Body of pancreas (tissue), 4 donors: Measurements from ENCODE around the gene ARPC5. TPM values are rescaled to one million over a fixed set of nuclear protein-coding genes. Genes with fewer than 3 reads are reported as not detected.

Experiments
- ATAC-seq: fragments of 150-250 bp; one replicate; pipeline ENCODE4 v1.9.1; 2016
- DNase-seq, 4 donors: peaks; one replicate each; pipeline ENCODE4 v3.0.0-alpha.2; 2019
- H3K27ac ChIP-seq, 4 donors: fragments of 200-600 bp; sonication (generic); 1 replicate in 3 of 4; 2 replicates in 1 of 4; pipeline versions ENCODE4 v1.5.1 to v1.6.1; 2016 to 2019; ENCODE audit warnings: mild to moderate bottlenecking in 1 of 4, mixed read lengths in 1 of 4, moderate library complexity in 1 of 4
- H3K27me3 ChIP-seq, 2 donors: fragments of 200-600 bp; sonication (generic); one replicate each; pipeline ENCODE4 v1.6.0; 2016; ENCODE audit warnings: mild to moderate bottlenecking in 1 of 2
- H3K36me3 ChIP-seq, 2 donors: fragments of 200-600 bp; sonication (generic); replicated peaks in 1 of 2; 2 replicates each; pipeline ENCODE4 v1.5.1; 2016; ENCODE audit warnings: low read depth in 2 of 2; ENCODE audit not compliant: insufficient read depth in 1 of 2
- H3K4me1 ChIP-seq: fragments of 200-600 bp; sonication (generic); one replicate; pipeline ENCODE4 v1.6.0; 2016
- H3K4me3 ChIP-seq, 2 donors: fragments of 200-600 bp; sonication (generic); 1 replicate in 1 of 2; 2 replicates in 1 of 2; pipeline ENCODE4 v1.5.1; 2016 to 2019
- H3K9me3 ChIP-seq, 3 donors: fragments of 200-600 bp; sonication (generic); 1 replicate in 2 of 3; 2 replicates in 1 of 3; pipeline ENCODE4 v1.5.1; 2016
- POLR2A ChIP-seq, 3 donors: fragments of 450-650 bp; IDR thresholded peaks; one replicate each; pipeline ENCODE4 v1.6.1; 2016; ENCODE audit warnings: antibody characterized with exemption in 3 of 3, mild to moderate bottlenecking in 2 of 3
- WGBS, 2 donors: methylation state at CpG; one replicate each; pipeline ENCODE4 v1.1.5; 2017; 5-methylcytosine and 5-hydroxymethylcytosine counted together
- intact Hi-C: fragments of 100-400 bp; cut with DNase I; formaldehyde crosslinking; loops from one replicate; pipeline ENCODE4 v1.15.1; 2023
- total RNA-seq, 2 donors: library from RNA; depleted of rRNA; stranded (reverse); fragments of >200 nt; gene quantifications; one replicate each; pipeline ENCODE4 v1.1.0, GENCODE V29; 2016
- TF ChIP-seq, protein P1 (sequence below), 7 experiments: fragments of 450-650 bp in 4 of 7; fragments of 200-600 bp in 3 of 7; sonication (generic) in 3 of 7; IDR thresholded peaks; one replicate each; pipeline ENCODE4 v1.5.1; 2016 to 2019; ENCODE audit warnings: antibody characterized with exemption in 7 of 7

ARPC5 gene
- total RNA-seq, 2 donors from 2014 or later: 29.3 to 52.4 TPM

DNA sequence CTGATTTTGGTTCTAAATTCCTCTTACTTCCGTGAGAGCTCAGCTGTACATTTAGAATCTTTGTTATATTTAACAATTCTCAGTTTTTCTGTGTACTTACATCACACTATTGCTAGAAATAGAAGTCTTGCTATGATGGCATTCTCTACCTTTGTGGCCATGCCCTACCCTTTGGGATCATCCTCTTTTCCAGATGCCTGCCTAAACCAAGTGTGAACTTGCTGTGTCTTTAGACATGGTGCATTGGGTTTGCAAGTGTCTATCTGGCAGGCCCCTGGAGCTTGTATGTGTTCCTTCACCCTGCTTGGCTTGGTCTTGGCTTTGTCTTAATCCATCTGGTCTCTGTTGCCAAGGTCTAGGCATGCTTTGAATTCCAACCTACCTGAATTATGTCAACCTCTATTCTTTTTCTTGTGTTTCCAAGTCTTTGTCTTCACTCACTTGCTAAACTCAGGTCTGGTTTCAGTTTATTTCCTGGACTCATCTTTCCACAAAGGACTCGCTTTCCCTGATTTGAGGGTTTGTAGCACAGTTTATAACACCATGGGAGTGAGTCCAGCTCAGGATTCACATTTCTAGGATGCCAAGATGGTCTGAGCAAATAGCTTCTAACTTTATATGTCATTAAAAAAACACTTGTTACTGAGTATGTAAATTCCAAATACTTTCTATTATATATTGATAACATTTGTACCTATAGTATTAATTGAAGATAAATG, 38.2 kb upstream of the ARPC5 start:
- Histone ChIP-seq H3K27ac (no peak overlapping the region), H3K36me3 (no peaks in the 10 kb centered on the region), H3K27me3 (no peaks in the 10 kb centered on the region), H3K4me1 (no peaks in the 10 kb centered on the region), H3K9me3 (no peaks in the 10 kb centered on the region), H3K4me3 (no peak overlapping the region)
- ATAC-seq: no peak
- no peak for TF ChIP-seq POLR2A (IDR thresholded peaks at IDR 0.05)
- TF ChIP-seq, protein P1, sequence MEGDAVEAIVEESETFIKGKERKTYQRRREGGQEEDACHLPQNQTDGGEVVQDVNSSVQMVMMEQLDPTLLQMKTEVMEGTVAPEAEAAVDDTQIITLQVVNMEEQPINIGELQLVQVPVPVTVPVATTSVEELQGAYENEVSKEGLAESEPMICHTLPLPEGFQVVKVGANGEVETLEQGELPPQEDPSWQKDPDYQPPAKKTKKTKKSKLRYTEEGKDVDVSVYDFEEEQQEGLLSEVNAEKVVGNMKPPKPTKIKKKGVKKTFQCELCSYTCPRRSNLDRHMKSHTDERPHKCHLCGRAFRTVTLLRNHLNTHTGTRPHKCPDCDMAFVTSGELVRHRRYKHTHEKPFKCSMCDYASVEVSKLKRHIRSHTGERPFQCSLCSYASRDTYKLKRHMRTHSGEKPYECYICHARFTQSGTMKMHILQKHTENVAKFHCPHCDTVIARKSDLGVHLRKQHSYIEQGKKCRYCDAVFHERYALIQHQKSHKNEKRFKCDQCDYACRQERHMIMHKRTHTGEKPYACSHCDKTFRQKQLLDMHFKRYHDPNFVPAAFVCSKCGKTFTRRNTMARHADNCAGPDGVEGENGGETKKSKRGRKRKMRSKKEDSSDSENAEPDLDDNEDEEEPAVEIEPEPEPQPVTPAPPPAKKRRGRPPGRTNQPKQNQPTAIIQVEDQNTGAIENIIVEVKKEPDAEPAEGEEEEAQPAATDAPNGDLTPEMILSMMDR (IDR thresholded peaks at IDR 0.05): no peak
- DNase-seq: no peak
- intact Hi-C loops: no loop called here
- WGBS, 2 donors: 79 to 87% methylated on average over 2 of the region's 2 CpGs

DNA sequence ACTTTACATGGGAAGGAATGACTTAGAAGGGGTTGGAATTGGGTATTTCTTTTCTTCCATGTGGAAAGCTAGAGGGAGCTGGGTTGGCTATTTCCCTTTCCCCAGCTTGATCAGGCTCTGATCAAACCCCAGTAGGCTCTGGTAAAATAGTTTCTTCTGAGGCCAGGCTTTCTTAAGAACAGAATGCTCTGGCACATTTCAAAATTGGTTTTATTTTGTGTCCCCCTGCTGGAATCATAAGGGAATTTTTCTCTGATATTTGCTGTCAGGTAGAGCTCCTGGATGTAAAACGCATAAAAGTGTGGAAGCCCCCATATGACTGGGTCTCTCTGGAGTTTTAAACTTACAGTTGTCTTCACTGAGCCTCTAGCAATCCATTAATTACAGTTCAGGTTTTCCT, 34.6 kb upstream of the ARPC5 start:
- H3K27me3 ChIP-seq: no peaks in the 10 kb centered on the region
- no peak for ATAC-seq
- no peaks in the 10 kb centered on the region for H3K4me1 ChIP-seq
- no peak for TF ChIP-seq POLR2A (IDR thresholded peaks at IDR 0.05)
- TF ChIP-seq, protein P1 (IDR thresholded peaks at IDR 0.05): no peak
- no peaks in the 10 kb centered on the region for H3K36me3 ChIP-seq
- H3K9me3 ChIP-seq: no peaks in the 10 kb centered on the region
- no peak overlapping the region for H3K4me3 ChIP-seq
- DNase-seq: no peak
- 80 to 100% methylated on average over 1 of the region's 1 CpG for WGBS, 2 donors
- no peak overlapping the region for H3K27ac ChIP-seq
- intact Hi-C loops: no loop called here

DNA sequence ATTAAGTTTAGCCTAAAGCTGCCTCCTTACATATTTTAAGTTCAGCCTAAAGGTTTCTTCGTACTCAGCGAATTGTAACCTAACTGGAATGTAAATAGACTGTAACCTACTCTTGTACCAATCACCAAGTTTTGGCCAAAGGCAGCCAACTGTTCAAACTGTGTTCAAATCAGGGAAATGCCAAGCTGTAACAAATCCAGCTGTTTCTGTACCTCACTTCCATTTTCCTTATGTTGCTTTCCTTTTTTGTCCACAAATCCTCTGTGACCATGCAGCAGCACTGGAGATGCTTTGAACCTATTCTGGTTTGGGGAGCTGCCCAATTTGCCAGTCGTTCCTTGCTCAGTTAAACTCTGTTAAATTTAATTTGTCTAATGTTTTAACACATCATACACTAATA, 20.8 kb upstream of the ARPC5 start:
- H3K4me3 ChIP-seq: no peak overlapping the region
- ATAC-seq (no peak), DNase-seq (no peak)
- TF ChIP-seq, protein P1 (IDR thresholded peaks at IDR 0.05): no peak
- TF ChIP-seq POLR2A (IDR thresholded peaks at IDR 0.05): no peak
- H3K4me1 ChIP-seq: peaks cover 6% of the 10 kb centered on the region
- H3K27ac ChIP-seq: no peak overlapping the region
- H3K27me3 ChIP-seq: no peaks in the 10 kb centered on the region
- H3K9me3 ChIP-seq: no peaks in the 10 kb centered on the region
- 81 to 83% methylated on average over 3 of the region's 3 CpGs for WGBS, 2 donors
- intact Hi-C loops: no loop called here
- no peaks in the 10 kb centered on the region for H3K36me3 ChIP-seq

DNA sequence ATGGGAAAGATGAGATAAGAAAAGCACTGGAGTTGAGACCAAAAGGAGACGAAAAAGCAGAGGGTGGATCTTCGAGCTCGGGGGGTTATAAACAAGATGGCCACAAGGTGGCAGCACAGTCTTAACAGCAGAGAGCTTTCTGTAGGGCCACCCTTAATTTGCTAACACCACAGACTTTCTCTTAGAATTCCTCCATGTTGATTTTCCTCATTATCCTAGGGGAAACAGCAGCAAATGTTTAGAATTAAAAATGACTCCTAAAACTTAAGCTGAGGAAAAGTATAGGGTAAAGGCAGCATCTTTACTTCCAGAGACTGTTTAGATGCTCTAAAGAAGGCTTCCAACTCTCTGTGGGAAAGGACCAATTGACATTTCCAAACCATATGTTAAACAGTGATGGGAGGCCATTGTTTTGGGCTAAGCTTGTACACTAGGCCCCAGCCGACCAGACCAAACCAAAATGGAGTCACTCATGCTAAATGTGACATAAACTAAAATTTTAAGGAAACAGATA, 20.0 kb upstream of the ARPC5 start:
- no peaks in the 10 kb centered on the region for H3K9me3 ChIP-seq
- 3 to 6% methylated on average over 4 of the region's 4 CpGs for WGBS, 2 donors
- intact Hi-C loops: no loop called here

More for the DNA sequence above, 20.0 kb upstream of the ARPC5 start:
- TF ChIP-seq, protein P1 (IDR thresholded peaks at IDR 0.05): peak; percentile 65 to 88 (median 79)
- no peak for TF ChIP-seq POLR2A (IDR thresholded peaks at IDR 0.05)
- DNase-seq (peak; percentile 79 to 86 (median 80)), ATAC-seq (peak; percentile 80)
- Histone ChIP-seq H3K27ac (no peak overlapping the region), H3K36me3 (no peaks in the 10 kb centered on the region), H3K4me1 (peaks cover 6% of the 10 kb centered on the region), H3K4me3 (no peak overlapping the region), H3K27me3 (no peaks in the 10 kb centered on the region)
